ENCODE data around the gene RAB40C. TPM values are rescaled to one million over a fixed set of nuclear protein-coding genes. Genes with fewer than 3 reads are reported as not detected.
A peak's percentile ranks its signal among the peaks of the same experiment; 100 is the strongest.

RAB40C gene
- total RNA-seq, 2 donors from 2014 or later, result 16.7 to 18.7 TPM

- H3K4me3 Mint-ChIP-seq, result peak within 1 kb of the TSS; percentile 85
- peak; percentile 91 to 93 for ATAC-seq
- H3K27ac Mint-ChIP-seq, result peak within 1 kb of the TSS; percentile 96 to 100
- peak; percentile 93 for DNase-seq (ENCODE audit: low spot score)
- H3K36me3 Mint-ChIP-seq, result no peaks in the 10 kb centered on the region
- H3K27me3 Mint-ChIP-seq, result no peaks in the 10 kb centered on the region
- H3K9me3 Mint-ChIP-seq, result no peaks in the 10 kb centered on the region
- peaks cover 6 to 7% of the 10 kb centered on the region in 2 donors for H3K4me1 Mint-ChIP-seq (ENCODE audit: low read depth in 2 of 2)
These were observed 46.6 kb downstream of the RAB40C start, which contains the start of gene METTL26 for GRCh38 chr16:636206-637080. METTL26 (minus strand) TSS chr16:636305; CDS start chr16:636290, 15 bp downstream.

DNA sequence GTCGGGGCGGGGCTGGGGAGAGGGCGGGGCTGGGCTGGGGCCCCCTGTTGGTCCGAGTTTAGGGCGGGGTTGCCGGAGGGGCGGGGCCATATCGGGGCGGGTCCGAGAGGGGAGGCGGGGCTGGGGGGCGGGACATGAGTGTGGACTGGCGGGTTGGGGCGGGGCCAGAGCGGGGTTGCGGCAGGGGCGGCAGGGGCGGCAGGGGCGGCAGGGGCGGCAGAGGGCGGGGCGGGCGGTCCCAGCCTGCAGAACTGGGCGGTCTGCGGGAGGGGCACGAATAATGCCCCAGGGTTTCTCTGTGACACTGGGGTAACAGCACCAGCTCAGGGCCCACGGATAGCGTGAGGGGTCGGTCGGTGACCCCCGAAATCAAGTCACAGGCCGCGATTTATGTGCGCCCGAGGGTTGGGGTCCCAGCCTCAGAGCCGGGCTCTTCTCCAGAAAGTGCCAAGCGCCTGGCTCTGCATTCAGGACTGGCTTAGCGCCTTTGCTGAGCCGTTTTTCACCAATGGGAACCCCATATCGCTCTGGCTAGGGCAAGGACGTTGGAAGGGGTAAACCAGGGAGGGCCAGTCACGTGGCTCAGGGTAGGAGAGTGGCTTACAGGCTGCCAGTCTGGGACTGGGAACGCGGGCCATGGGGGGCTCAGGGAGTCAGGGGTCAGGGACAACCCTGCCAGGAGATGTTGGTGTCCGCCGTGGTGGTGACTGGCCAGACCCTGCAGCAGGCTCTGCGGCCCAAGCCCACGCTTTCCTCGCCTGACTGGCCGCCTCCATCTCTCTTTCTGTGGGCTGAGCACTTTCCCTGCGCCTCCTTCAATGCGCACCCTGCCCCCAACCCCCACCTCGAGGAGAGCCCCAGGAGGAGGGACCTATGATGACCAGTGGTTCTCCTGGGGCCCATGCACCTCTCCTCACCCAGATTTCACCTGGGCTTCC is 47.5 kb downstream of the RAB40C start:
- H3K4me1 Mint-ChIP-seq (ENCODE audit: low read depth in 2 of 2), result peaks cover 6 to 7% of the 10 kb centered on the region in 2 donors
- H3K27ac Mint-ChIP-seq, result peak overlapping the region; percentile 96 to 100
- no peaks in the 10 kb centered on the region for H3K27me3 Mint-ChIP-seq
- no peaks in the 10 kb centered on the region for H3K36me3 Mint-ChIP-seq
- peak; percentile 86 for DNase-seq (ENCODE audit: low spot score)
- H3K4me3 Mint-ChIP-seq, result peak overlapping the region; percentile 85
- peak; percentile 79 to 86 for ATAC-seq
- H3K9me3 Mint-ChIP-seq, result no peaks in the 10 kb centered on the region

DNA sequence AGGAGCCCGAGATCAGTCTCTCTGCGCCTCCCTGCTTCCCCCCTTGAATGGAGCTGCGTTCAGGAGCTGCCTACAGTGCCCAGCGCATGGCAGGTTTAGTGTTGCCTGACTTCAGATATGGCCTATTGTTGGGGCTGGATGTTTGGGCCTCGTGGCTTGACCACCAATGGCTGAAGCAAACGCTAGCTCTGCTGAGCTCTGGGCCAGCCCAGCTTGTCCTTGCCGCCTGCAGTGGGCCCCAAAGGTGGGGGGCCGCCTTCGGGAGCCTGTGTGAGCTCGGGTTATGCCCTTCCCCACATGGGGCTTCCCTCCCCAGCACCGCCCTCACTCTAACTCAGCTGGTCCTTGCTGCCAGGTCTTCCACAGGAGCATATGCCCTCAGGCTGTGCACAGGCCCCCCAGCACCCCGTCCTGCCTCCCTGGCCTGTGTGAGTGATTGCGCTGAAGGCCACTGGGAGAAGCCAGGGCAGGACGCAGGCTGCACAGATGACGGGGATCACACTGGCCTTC is 48.2 kb downstream of the RAB40C start:
- Mint-ChIP-seq H3K36me3 (no peaks in the 10 kb centered on the region), H3K4me3 (no peak overlapping the region), H3K27ac (no peak overlapping the region), H3K27me3 (no peaks in the 10 kb centered on the region), H3K9me3 (no peaks in the 10 kb centered on the region), H3K4me1 (ENCODE audit: low read depth in 2 of 2) (peaks cover 6 to 7% of the 10 kb centered on the region in 2 donors)
- ATAC-seq (no peak), DNase-seq (ENCODE audit: low spot score) (no peak)

GRCh38 chr16:638836-639235 is 49.0 kb downstream of the RAB40C start:
- Mint-ChIP-seq H3K4me3 (no peak overlapping the region), H3K4me1 (ENCODE audit: low read depth in 2 of 2) (peaks cover 6 to 7% of the 10 kb centered on the region in 2 donors), H3K27ac (no peak overlapping the region), H3K9me3 (no peaks in the 10 kb centered on the region), H3K36me3 (no peaks in the 10 kb centered on the region), H3K27me3 (no peaks in the 10 kb centered on the region)
- DNase-seq (ENCODE audit: low spot score), result no peak
- ATAC-seq, result no peak

DNA sequence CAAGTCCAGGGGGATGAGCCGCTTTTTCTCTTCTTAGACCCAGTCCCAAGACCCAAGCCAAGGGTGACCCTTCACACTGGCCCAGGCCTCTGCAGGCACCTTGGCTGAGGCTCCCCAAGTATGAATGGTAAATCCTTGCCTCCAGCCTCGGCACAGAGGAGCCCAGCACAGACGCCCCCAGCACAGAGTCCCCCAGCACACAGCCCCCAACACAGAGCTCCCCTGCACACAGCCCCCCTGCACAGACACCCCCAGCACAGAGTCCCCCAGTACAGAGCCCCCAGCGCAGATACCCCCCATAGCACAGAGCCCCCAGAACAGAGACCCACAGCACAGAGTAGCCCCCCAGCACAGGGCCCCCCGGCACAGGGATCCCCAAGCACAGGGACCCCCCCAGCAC is 50.7 kb downstream of the RAB40C start:
- DNase-seq (ENCODE audit: low spot score) (no peak), ATAC-seq (no peak)
- Mint-ChIP-seq H3K9me3 (no peaks in the 10 kb centered on the region), H3K36me3 (no peaks in the 10 kb centered on the region), H3K27ac (no peak overlapping the region), H3K4me3 (peak overlapping the region; percentile 56), H3K4me1 (ENCODE audit: low read depth in 2 of 2) (peaks cover 10% of the 10 kb centered on the region in 2 donors), H3K27me3 (no peaks in the 10 kb centered on the region)

DNA sequence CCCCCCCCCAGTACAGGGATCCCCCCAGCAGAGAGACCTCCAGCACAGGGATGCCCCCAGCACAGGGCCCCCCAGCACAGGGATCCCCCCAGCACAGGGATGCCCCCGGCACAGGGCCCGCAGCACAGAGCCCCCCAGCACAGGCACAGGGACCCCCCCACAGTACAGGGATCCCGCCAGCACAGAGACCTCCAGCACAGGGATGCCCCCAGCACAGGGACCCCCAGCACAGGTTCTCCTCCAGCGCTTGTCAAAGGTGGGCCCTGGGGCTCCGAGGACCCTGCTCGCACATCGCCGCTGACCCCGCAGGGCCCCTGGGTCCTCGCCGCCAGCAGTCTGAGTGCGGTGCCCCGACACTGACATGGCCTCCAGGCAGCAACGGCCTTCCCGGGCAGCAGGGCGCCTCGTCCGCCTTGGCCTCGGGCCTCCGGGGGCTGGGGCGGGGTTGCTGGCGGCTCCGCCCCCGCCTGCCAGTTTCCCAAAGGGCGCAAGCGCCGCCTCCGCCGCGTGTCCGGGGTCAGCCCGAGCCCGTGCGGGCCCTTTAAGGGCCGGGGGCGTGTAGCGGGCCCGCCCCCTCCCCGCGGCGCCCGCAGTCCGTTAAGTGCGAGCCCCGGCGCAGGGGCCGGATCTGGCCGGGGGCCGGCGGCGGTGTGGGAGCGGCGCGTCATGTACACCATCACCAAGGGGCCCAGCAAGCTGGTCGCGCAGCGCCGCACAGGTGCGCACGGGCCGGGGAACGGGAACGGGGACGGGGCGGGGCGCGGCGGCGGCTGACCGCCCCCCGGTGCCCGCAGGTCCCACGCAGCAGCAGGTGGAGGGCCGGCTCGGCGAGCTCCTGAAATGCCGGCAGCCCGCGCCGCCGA is 51.7 kb downstream of the RAB40C start, which contains the start of gene MCRIP2:
Gene MCRIP2 (plus strand): TSS at position 503 of the 863 bp plus-strand sequence. CDS start 164 bp downstream, at position 667.
- DNase-seq (ENCODE audit: low spot score) (peak; percentile 88), ATAC-seq (peak; percentile 75 to 82)
- Mint-ChIP-seq H3K27ac (no peak within 1 kb of the TSS), H3K4me3 (peak within 1 kb of the TSS; percentile 79), H3K4me1 (ENCODE audit: low read depth in 2 of 2) (peaks cover 7% of the 10 kb centered on the region in 2 donors), H3K27me3 (no peaks in the 10 kb centered on the region), H3K9me3 (no peaks in the 10 kb centered on the region), H3K36me3 (no peaks in the 10 kb centered on the region)

GRCh38 chr16:642189-643049 is 52.6 kb downstream of the RAB40C start:
- DNase-seq (ENCODE audit: low spot score), result no peak
- H3K9me3 Mint-ChIP-seq, result no peaks in the 10 kb centered on the region
- ATAC-seq, result peak; percentile 59 to 66
- peaks cover 3 to 5% of the 10 kb centered on the region in 2 donors for H3K4me1 Mint-ChIP-seq (ENCODE audit: low read depth in 2 of 2)
- H3K4me3 Mint-ChIP-seq, result peak overlapping the region; percentile 79
- no peaks in the 10 kb centered on the region for H3K27me3 Mint-ChIP-seq
- no peak overlapping the region for H3K27ac Mint-ChIP-seq
- H3K36me3 Mint-ChIP-seq, result no peaks in the 10 kb centered on the region

DNA sequence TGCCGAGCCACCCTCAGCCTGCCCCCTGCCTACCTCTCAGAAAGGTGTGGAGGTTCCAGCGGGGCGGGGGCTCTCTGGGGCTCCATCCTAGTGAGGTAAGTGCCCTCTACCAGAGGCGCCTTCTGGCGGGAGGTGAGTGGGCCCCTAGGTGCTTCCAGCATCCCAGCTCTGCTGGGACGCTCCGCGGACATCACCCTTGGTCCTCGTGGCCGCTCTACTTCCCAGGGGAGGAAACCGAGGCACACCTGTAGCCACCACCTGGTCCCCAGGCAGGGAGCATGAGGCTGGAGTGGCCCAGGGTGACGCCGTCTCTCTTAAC is 53.1 kb downstream of the RAB40C start:
- no peaks in the 10 kb centered on the region for H3K36me3 Mint-ChIP-seq
- H3K27ac Mint-ChIP-seq, result no peak overlapping the region
- peak overlapping the region; percentile 79 for H3K4me3 Mint-ChIP-seq
- ATAC-seq (no peak), DNase-seq (ENCODE audit: low spot score) (no peak)
- H3K27me3 Mint-ChIP-seq, result no peaks in the 10 kb centered on the region
- peaks cover 3 to 5% of the 10 kb centered on the region in 2 donors for H3K4me1 Mint-ChIP-seq (ENCODE audit: low read depth in 2 of 2)
- H3K9me3 Mint-ChIP-seq, result no peaks in the 10 kb centered on the region

DNA sequence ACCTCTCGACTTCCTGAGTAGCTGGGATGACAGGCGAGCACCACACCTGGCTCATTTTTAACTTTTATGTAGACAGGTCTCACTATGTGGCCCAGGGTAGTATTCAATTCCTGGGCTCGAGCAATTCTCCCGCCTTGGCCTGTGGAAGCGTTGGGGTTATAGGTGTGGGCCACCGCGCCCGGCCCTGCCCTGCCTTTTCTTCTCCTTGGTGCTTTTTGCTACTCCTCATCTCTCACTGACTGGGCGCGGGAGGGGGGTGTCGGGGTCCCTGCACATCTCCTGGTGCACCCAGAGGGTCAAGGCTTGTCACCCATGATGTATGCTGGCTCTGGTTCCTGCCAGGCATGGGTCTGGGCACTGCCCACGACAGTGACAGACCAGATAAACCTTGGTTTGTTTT is 54.7 kb downstream of the RAB40C start:
- Mint-ChIP-seq H3K9me3 (no peaks in the 10 kb centered on the region), H3K27ac (no peak overlapping the region), H3K27me3 (no peaks in the 10 kb centered on the region), H3K4me1 (ENCODE audit: low read depth in 2 of 2) (peaks cover 3 to 5% of the 10 kb centered on the region in 2 donors), H3K4me3 (no peak overlapping the region), H3K36me3 (no peaks in the 10 kb centered on the region)
- DNase-seq (ENCODE audit: low spot score) (no peak), ATAC-seq (no peak)

DNA sequence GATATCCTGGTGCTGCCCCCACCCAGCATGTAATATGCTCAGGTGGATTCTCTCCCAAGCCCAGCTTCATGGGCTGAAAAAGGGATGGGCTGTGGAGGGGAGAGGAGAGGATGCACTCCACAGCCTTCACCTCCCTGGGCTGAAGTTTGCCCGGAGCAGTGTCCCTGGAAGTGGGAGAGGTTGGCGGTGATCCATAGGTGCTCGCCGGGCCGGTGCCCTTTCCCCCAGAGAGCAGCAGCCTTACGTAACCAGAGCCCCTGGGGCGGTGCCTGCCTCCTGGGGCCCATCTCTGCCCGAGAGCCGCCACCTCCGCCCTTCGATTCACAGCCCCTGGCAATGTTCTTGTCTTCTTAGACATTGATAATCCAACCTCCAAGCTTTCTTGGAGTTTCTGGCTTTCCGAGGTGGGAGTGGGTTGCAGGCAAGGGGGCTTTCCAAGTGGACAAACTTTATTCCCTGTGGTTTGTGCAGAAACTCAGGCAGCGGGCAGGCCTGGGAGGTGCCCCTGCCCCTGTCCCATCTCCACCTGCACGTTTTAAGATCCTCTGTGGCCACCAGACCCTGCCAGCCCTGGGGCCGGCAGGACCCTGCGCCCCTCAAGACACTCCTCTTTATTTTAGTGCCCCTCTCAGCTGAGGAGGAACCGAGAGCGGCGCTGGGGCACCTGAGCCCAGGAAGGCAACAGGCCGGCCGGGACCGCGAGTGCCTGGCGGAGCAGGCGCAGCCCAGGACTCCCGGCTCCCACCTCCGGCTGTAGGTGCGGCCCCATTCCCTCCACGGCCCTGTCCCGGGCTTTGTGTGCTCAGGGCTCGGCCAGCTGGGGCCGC is 56.2 kb downstream of the RAB40C start:
- Mint-ChIP-seq H3K4me1 (ENCODE audit: low read depth in 2 of 2) (peaks cover 5% of the 10 kb centered on the region in 2 donors), H3K27ac (no peak overlapping the region), H3K9me3 (no peaks in the 10 kb centered on the region), H3K4me3 (no peak overlapping the region), H3K27me3 (no peaks in the 10 kb centered on the region), H3K36me3 (no peaks in the 10 kb centered on the region)
- no peak for ATAC-seq
- DNase-seq (ENCODE audit: low spot score), result no peak

DNA sequence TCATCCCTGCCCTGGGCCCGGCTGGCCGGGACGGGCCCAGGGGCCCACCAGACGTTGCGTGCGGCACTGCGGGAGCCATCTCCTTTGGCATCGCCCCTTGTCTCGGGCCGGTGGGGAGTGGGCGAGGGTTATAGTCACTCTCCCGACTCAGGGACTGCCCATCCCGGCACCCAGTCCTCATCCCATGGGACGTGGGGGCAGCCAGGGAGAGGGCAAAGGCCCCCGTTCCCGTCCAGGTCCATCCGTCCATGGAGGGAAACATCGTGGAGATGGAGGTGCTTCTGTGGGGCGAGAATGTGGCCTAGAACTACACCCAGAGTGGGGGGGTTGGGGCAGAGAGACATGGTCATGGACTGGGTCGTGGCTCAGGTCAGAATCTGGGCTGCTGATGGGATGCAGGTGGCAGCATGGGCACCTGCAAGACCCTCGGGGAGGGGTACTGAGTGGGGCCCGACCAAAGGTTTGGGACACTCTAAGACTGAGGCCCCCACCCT is 56.9 kb downstream of the RAB40C start:
- DNase-seq (ENCODE audit: low spot score), result no peak
- Mint-ChIP-seq H3K36me3 (no peaks in the 10 kb centered on the region), H3K9me3 (no peaks in the 10 kb centered on the region), H3K27me3 (no peaks in the 10 kb centered on the region), H3K4me1 (ENCODE audit: low read depth in 2 of 2) (peaks cover 5% of the 10 kb centered on the region in 2 donors), H3K27ac (no peak overlapping the region), H3K4me3 (no peak overlapping the region)
- no peak for ATAC-seq
